Testis (tissue), 3 donors: ENCODE measurements around the gene RANBP3L. TPM values are rescaled to one million over a fixed set of nuclear protein-coding genes. Genes with fewer than 3 reads are reported as not detected.

Experiments
- DNase-seq: peaks from one replicate; pipeline ENCODE4 v3.0.0-alpha.2; 2019
- H3K27ac ChIP-seq, 2 donors: fragments of 200-600 bp; sonication (generic); one replicate each; pipeline ENCODE4 v1.5.1; 2019
- H3K27me3 ChIP-seq: fragments of 200-600 bp; sonication (generic); one replicate; pipeline ENCODE4 v1.5.1; 2019
- H3K36me3 ChIP-seq: fragments of 200-600 bp; sonication (generic); one replicate; pipeline ENCODE4 v1.5.1; 2017; ENCODE audit warnings: low read depth; ENCODE audit errors: missing control alignments
- H3K4me1 ChIP-seq: fragments of 200-600 bp; sonication (generic); one replicate; pipeline ENCODE4 v1.5.1; 2019
- H3K4me3 ChIP-seq, 2 donors: fragments of 200-600 bp; sonication (generic); one replicate each; pipeline ENCODE4 v1.5.1; 2017 to 2019
- H3K9me3 ChIP-seq: fragments of 200-600 bp; sonication (generic); one replicate; pipeline ENCODE4 v1.5.1; 2017
- CTCF ChIP-seq, 3 experiments: fragments of 450-650 bp in 2 of 3; fragments of 200-600 bp in 1 of 3; sonication (generic) in 1 of 3; IDR thresholded peaks; one replicate each; pipeline ENCODE4 v1.5.1; 2016 to 2019; ENCODE audit warnings: antibody characterized with exemption in 3 of 3, mild to moderate bottlenecking in 2 of 3, moderate library complexity in 1 of 3
- POLR2A ChIP-seq: fragments of 450-650 bp; IDR thresholded peaks from one replicate; pipeline ENCODE4 v1.6.1; 2017; ENCODE audit warnings: antibody characterized with exemption, mild to moderate bottlenecking, moderate library complexity
- WGBS, 2 donors: methylation state at CpG; one replicate each; pipeline ENCODE4 v1.1.5; 2018; 5-methylcytosine and 5-hydroxymethylcytosine counted together
- intact Hi-C: fragments of 100-400 bp; cut with DNase I; formaldehyde crosslinking; loops from one replicate; pipeline ENCODE4 v1.15.1; 2023; ENCODE audit warnings: low total_unique reads
- polyA plus RNA-seq: library from polyadenylated mRNA; stranded (reverse); fragments of 350-450 nt; fragmentation: Illumina TruSeq; extraction: RNeasy Lipid Tissue Mini Kit (QIAGEN cat#74804); gene quantifications from one replicate; pipeline ENCODE4 v1.2.3, GENCODE V29; 2014; ENCODE audit warnings: low read depth, low replicate concordance; ENCODE audit not compliant: insufficient read depth
- total RNA-seq, 2 donors: library from RNA; depleted of rRNA; stranded (reverse); fragments of >200 nt; gene quantifications; one replicate each; pipeline ENCODE4 v1.2.3, GENCODE V29; 2016

The RANBP3L gene
- total and polyA plus RNA-seq, 3 donors from 2014 or later = 3.6 to 26.3 (median 19.9) TPM

GRCh38 chr5:36217567-36217966, 84.1 kb downstream of the RANBP3L start:
- H3K4me3 ChIP-seq = no peak overlapping the region
- no peaks in the 10 kb centered on the region for H3K36me3 ChIP-seq
- H3K27ac ChIP-seq = no peak overlapping the region
- DNase-seq = no peak
- TF ChIP-seq POLR2A (no peak), CTCF (IDR thresholded peaks at IDR 0.05) (no peak)
- intact Hi-C loops = no loop called here
- H3K4me1 ChIP-seq = no peaks in the 10 kb centered on the region
- no peaks in the 10 kb centered on the region for H3K27me3 ChIP-seq
- 91 to 95% methylated on average over 1 of the region's 1 CpG for WGBS, 2 donors
- H3K9me3 ChIP-seq = no peaks in the 10 kb centered on the region

- TF ChIP-seq POLR2A = no peak
- TF ChIP-seq CTCF (IDR thresholded peaks at IDR 0.05) = no peak
- Histone ChIP-seq H3K9me3 (no peaks in the 10 kb centered on the region), H3K27me3 (no peaks in the 10 kb centered on the region), H3K27ac (no peak overlapping the region), H3K36me3 (no peaks in the 10 kb centered on the region), H3K4me3 (no peak overlapping the region), H3K4me1 (no peaks in the 10 kb centered on the region)
- intact Hi-C loops = no loop called here
- DNase-seq = no peak
- 83 to 92% methylated on average over 2 of the region's 2 CpGs for WGBS, 2 donors
Observed at GRCh38 chr5:36215910-36216309, 85.8 kb downstream of the RANBP3L start.

GRCh38 chr5:36214436-36214835, 87.3 kb downstream of the RANBP3L start:
- TF ChIP-seq POLR2A (no peak), CTCF (IDR thresholded peaks at IDR 0.05) (no peak)
- 84 to 95% methylated on average over 3 of the region's 3 CpGs for WGBS, 2 donors

GRCh38 chr5:36209664-36210063, 92.0 kb downstream of the RANBP3L start:
- TF ChIP-seq POLR2A (no peak), CTCF (IDR thresholded peaks at IDR 0.05) (no peak)
- Histone ChIP-seq H3K27me3 (no peaks in the 10 kb centered on the region), H3K36me3 (no peaks in the 10 kb centered on the region), H3K4me3 (no peak overlapping the region), H3K4me1 (no peaks in the 10 kb centered on the region), H3K9me3 (no peaks in the 10 kb centered on the region), H3K27ac (no peak overlapping the region)
- intact Hi-C loops = no loop called here
- WGBS, 2 donors = 92 to 96% methylated on average over 3 of the region's 3 CpGs
- no peak for DNase-seq

More at GRCh38 chr5:36214436-36214835, 87.3 kb downstream of the RANBP3L start:
- Histone ChIP-seq H3K36me3 (no peaks in the 10 kb centered on the region), H3K9me3 (no peaks in the 10 kb centered on the region), H3K4me3 (no peak overlapping the region), H3K27ac (no peak overlapping the region), H3K4me1 (no peaks in the 10 kb centered on the region), H3K27me3 (no peaks in the 10 kb centered on the region)
- no peak for DNase-seq
- intact Hi-C loops = no loop called here

- no peaks in the 10 kb centered on the region for H3K4me1 ChIP-seq
- H3K9me3 ChIP-seq = no peaks in the 10 kb centered on the region
- H3K36me3 ChIP-seq = no peaks in the 10 kb centered on the region
- H3K27me3 ChIP-seq = no peaks in the 10 kb centered on the region
- H3K4me3 ChIP-seq = no peak overlapping the region
- H3K27ac ChIP-seq = no peak overlapping the region
- no peak for DNase-seq
- 91 to 94% methylated on average over 2 of the region's 2 CpGs for WGBS, 2 donors
- TF ChIP-seq CTCF (IDR thresholded peaks at IDR 0.05) (no peak), POLR2A (no peak)
- intact Hi-C loops = no loop called here
Observed at GRCh38 chr5:36208786-36209185, 92.9 kb downstream of the RANBP3L start.
